Ovary (tissue), 3 donors: Measurements from ENCODE around the gene MLX.

Experiments used
- EP300 ChIP-seq: sonication (generic); formaldehyde crosslinking; IDR thresholded peaks from one replicate; pipeline ENCODE4 v1.6.1; 2017; ENCODE audit warnings: antibody characterized with exemption
- POLR2A ChIP-seq: fragments of 450-650 bp; IDR thresholded peaks from one replicate; pipeline ENCODE4 v1.6.1; 2017; ENCODE audit warnings: antibody characterized with exemption, mild to moderate bottlenecking, moderate library complexity
- TF ChIP-seq, protein P1 (sequence below), 3 donors: fragments of 450-650 bp in 2 of 3; fragments of 200-600 bp in 1 of 3; IDR thresholded peaks; one replicate each; pipeline versions ENCODE4 v1.5.1 to v1.8.0; 2016 to 2022; ENCODE audit warnings: antibody characterized with exemption in 3 of 3, mild to moderate bottlenecking in 1 of 3
- donor health status: DM: no; HTN: no; CAD: no.

DNA sequence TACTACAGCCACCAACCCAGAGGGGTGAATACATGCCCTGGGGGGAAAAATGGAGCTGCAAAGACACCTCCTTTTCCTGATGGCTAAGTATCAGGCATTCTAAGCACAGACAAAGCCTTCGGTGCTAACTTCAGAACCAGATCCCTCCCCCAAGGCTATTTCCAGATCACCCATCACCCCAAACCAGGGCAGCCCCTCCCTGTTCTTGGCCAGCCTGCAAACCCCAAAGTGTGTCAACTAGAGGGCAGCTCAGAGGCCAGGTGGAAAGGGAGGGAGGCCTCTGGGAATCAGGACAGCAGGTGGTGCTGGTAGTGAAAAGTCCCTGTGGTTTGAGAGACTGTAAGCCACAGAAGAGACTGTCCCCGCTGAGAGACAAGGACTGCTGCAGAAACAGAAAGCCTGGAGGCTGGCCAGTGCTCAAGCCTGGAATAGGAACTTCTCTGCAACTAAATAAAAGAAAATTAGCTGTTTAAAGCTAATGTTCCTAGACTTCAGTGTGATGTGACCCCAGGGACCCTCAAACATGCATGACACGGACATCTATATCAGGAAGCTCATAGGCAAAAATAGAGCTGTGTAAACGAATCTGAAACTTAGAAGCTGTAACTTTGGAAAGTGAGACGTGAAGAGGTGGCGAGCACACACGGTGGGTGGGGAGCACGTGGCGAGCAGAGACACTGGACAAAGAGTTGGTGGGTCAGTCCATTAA lies 51.7 kb downstream of the MLX start:
- TF ChIP-seq POLR2A (no peak), EP300 (no peak)
- TF ChIP-seq, protein P1, sequence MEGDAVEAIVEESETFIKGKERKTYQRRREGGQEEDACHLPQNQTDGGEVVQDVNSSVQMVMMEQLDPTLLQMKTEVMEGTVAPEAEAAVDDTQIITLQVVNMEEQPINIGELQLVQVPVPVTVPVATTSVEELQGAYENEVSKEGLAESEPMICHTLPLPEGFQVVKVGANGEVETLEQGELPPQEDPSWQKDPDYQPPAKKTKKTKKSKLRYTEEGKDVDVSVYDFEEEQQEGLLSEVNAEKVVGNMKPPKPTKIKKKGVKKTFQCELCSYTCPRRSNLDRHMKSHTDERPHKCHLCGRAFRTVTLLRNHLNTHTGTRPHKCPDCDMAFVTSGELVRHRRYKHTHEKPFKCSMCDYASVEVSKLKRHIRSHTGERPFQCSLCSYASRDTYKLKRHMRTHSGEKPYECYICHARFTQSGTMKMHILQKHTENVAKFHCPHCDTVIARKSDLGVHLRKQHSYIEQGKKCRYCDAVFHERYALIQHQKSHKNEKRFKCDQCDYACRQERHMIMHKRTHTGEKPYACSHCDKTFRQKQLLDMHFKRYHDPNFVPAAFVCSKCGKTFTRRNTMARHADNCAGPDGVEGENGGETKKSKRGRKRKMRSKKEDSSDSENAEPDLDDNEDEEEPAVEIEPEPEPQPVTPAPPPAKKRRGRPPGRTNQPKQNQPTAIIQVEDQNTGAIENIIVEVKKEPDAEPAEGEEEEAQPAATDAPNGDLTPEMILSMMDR (IDR thresholded peaks at IDR 0.05): no peak
